Calu3 (cell line): Measurements from ENCODE around the gene USP32. TPM values are rescaled to one million over a fixed set of nuclear protein-coding genes. Genes with fewer than 3 reads are reported as not detected.

Experiments used
- BruUV-seq: library from RNA; stranded (reverse); fragments of 400-500 nt; replicated peaks from 2 replicates; lab custom pipeline; 2021; lab: Mats Ljungman, UMichigan
- CTCF ChIA-PET: fragments of 300-600 bp; sonication (Branson Sonifier 250); formaldehyde crosslinking; loops from one replicate; lab custom pipeline; 2022; ENCODE audit warnings: antibody characterized with exemption; lab: Charles Lee
- DNase-seq: peaks from one replicate; pipeline ENCODE4 v3.0.0; 2022
- H3K27ac Mint-ChIP-seq: one replicate; pipeline ENCODE4 v1.8.0; 2022; ENCODE audit warnings: mixed read lengths; ENCODE audit not compliant: unreplicated experiment
- H3K27me3 Mint-ChIP-seq: one replicate; pipeline ENCODE4 v1.8.0; 2022; ENCODE audit warnings: mixed read lengths; ENCODE audit not compliant: unreplicated experiment
- H3K36me3 Mint-ChIP-seq: one replicate; pipeline ENCODE4 v1.8.0; 2022; ENCODE audit warnings: mild to moderate bottlenecking, moderate library complexity, mixed read lengths; ENCODE audit not compliant: insufficient read depth, unreplicated experiment
- H3K4me1 Mint-ChIP-seq: one replicate; pipeline ENCODE4 v1.8.0; 2022; ENCODE audit warnings: mild to moderate bottlenecking, low read depth, mixed read lengths; ENCODE audit not compliant: unreplicated experiment
- H3K4me3 Mint-ChIP-seq: one replicate; pipeline ENCODE4 v1.8.0; 2022; ENCODE audit warnings: mild to moderate bottlenecking, low read depth, moderate library complexity, mixed read lengths; ENCODE audit not compliant: unreplicated experiment
- H3K9me3 Mint-ChIP-seq: one replicate; pipeline ENCODE4 v1.8.0; 2022; ENCODE audit warnings: low read depth, mixed read lengths; ENCODE audit not compliant: unreplicated experiment
- intact Hi-C: fragments of 100-400 bp; cut with micrococcal nuclease; formaldehyde crosslinking; loops from one replicate; pipeline ENCODE4 v1.10.0; 2022; ENCODE audit not compliant: unreplicated experiment
- total RNA-seq: library from RNA; stranded (reverse); gene quantifications from 2 replicates; pipeline ENCODE4 v1.2.3, GENCODE V29; 2022
- TF ChIP-seq, protein P1 (sequence below): fragments of 200-600 bp; IDR thresholded peaks from one replicate; pipeline ENCODE4 v1.8.0; 2022; ENCODE audit warnings: antibody characterized with exemption; ENCODE audit not compliant: unreplicated experiment

The USP32 gene
- total RNA-seq, 1 experiment from 2014 or later = 29.6 TPM

GRCh38 chr17:60297760-60298401 lies 94.1 kb downstream of the USP32 start:
- Mint-ChIP-seq H3K4me3 (no peak overlapping the region), H3K4me1 (no peaks in the 10 kb centered on the region), H3K27me3 (no peaks in the 10 kb centered on the region), H3K27ac (no peak overlapping the region), H3K9me3 (no peaks in the 10 kb centered on the region), H3K36me3 (no peaks in the 10 kb centered on the region)
- TF ChIP-seq, protein P1, sequence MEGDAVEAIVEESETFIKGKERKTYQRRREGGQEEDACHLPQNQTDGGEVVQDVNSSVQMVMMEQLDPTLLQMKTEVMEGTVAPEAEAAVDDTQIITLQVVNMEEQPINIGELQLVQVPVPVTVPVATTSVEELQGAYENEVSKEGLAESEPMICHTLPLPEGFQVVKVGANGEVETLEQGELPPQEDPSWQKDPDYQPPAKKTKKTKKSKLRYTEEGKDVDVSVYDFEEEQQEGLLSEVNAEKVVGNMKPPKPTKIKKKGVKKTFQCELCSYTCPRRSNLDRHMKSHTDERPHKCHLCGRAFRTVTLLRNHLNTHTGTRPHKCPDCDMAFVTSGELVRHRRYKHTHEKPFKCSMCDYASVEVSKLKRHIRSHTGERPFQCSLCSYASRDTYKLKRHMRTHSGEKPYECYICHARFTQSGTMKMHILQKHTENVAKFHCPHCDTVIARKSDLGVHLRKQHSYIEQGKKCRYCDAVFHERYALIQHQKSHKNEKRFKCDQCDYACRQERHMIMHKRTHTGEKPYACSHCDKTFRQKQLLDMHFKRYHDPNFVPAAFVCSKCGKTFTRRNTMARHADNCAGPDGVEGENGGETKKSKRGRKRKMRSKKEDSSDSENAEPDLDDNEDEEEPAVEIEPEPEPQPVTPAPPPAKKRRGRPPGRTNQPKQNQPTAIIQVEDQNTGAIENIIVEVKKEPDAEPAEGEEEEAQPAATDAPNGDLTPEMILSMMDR = no peak
- no TSS peak for BruUV-seq
- DNase-seq = no peak
- intact Hi-C loops = no loop called here
- CTCF ChIA-PET = no interaction called here

- Mint-ChIP-seq H3K27me3 (no peaks in the 10 kb centered on the region), H3K27ac (no peak overlapping the region), H3K4me3 (no peak overlapping the region), H3K4me1 (peaks cover 8% of the 10 kb centered on the region), H3K9me3 (no peaks in the 10 kb centered on the region), H3K36me3 (no peaks in the 10 kb centered on the region)
- no TSS peak for BruUV-seq
- CTCF ChIA-PET = no interaction called here
- no peak for DNase-seq
- TF ChIP-seq, protein P1 = no peak
- intact Hi-C loops = no loop called here
These were observed 95.8 kb downstream of the USP32 start for GRCh38 chr17:60296177-60296576.

GRCh38 chr17:60293580-60294335 lies 98.2 kb downstream of the USP32 start:
- BruUV-seq = no TSS peak
- CTCF ChIA-PET = no interaction called here
- TF ChIP-seq, protein P1 = no peak
- Mint-ChIP-seq H3K4me3 (no peak overlapping the region), H3K27ac (no peak overlapping the region), H3K27me3 (no peaks in the 10 kb centered on the region), H3K36me3 (no peaks in the 10 kb centered on the region), H3K9me3 (no peaks in the 10 kb centered on the region), H3K4me1 (peaks cover 8% of the 10 kb centered on the region)
- no peak for DNase-seq
- intact Hi-C loops = no loop called here

GRCh38 chr17:60292697-60293096 lies 99.2 kb downstream of the USP32 start:
- Mint-ChIP-seq H3K9me3 (no peaks in the 10 kb centered on the region), H3K4me1 (peaks cover 8% of the 10 kb centered on the region), H3K36me3 (no peaks in the 10 kb centered on the region), H3K4me3 (no peak overlapping the region), H3K27ac (no peak overlapping the region), H3K27me3 (no peaks in the 10 kb centered on the region)
- no peak for DNase-seq
- intact Hi-C loops = no loop called here
- CTCF ChIA-PET = no interaction called here
- TF ChIP-seq, protein P1 = no peak
- no TSS peak for BruUV-seq
